H9 (cell line): ENCODE measurements around the gene TSGA10. TPM values are rescaled to one million over a fixed set of nuclear protein-coding genes. Genes with fewer than 3 reads are reported as not detected.

ENCODE experiments used
- DNase-seq: peaks from one replicate; pipeline ENCODE4 v3.0.0-alpha.2; 2017
- H2AFZ ChIP-seq: one replicate; pipeline ENCODE4 v1.6.1; 2013; ENCODE audit warnings: mild to moderate bottlenecking, low read length, control low read depth, moderate library complexity
- H2AK5ac ChIP-seq: 2 replicates; pipeline ENCODE4 v1.6.1; 2013; ENCODE audit warnings: low read length, control low read depth, mixed read lengths; ENCODE audit not compliant: insufficient read length
- H2BK120ac ChIP-seq: one replicate; pipeline ENCODE4 v1.6.1; 2013; ENCODE audit warnings: low read depth, mild to moderate bottlenecking, low read length, control low read depth, inconsistent platforms; ENCODE audit not compliant: poor library complexity, severe bottlenecking
- H2BK12ac ChIP-seq: 2 replicates; pipeline ENCODE4 v1.6.1; 2013; ENCODE audit warnings: low read length, control low read depth, mixed read lengths, low read depth; ENCODE audit not compliant: insufficient read length
- H2BK15ac ChIP-seq: 2 replicates; pipeline ENCODE4 v1.6.1; 2013; ENCODE audit warnings: low read depth, low read length, control low read depth
- H2BK20ac ChIP-seq: one replicate; pipeline ENCODE4 v1.6.1; 2013; ENCODE audit warnings: low read depth, mild to moderate bottlenecking, low read length, control low read depth, inconsistent platforms; ENCODE audit not compliant: poor library complexity, severe bottlenecking
- H2BK5ac ChIP-seq: 2 replicates; pipeline ENCODE4 v1.6.1; 2013; ENCODE audit warnings: low read length, control low read depth, mixed read lengths; ENCODE audit not compliant: insufficient read length
- H3K14ac ChIP-seq: 2 replicates; pipeline ENCODE4 v1.6.1; 2013; ENCODE audit warnings: low read length, control low read depth; ENCODE audit not compliant: insufficient read depth
- H3K18ac ChIP-seq: 2 replicates; pipeline ENCODE4 v1.6.1; 2013; ENCODE audit warnings: low read depth, mild to moderate bottlenecking, mixed read lengths, low read length, control low read depth; ENCODE audit not compliant: insufficient read length
- H3K23ac ChIP-seq: 2 replicates; pipeline ENCODE4 v1.6.1; 2013; ENCODE audit warnings: low read length, control low read depth, mixed read lengths, low read depth; ENCODE audit not compliant: insufficient read length
- H3K23me2 ChIP-seq: 2 replicates; pipeline ENCODE4 v1.6.1; 2013; ENCODE audit warnings: low read depth, mild to moderate bottlenecking, mixed read lengths, low read length, control low read depth; ENCODE audit not compliant: insufficient read length, poor library complexity, severe bottlenecking
- H3K27ac ChIP-seq: 2 replicates; pipeline ENCODE4 v1.5.1; 2013; ENCODE audit warnings: low read length, control low read depth, mixed read lengths, low read depth; ENCODE audit not compliant: insufficient read length
- H3K27me3 ChIP-seq: 2 replicates; pipeline ENCODE4 v1.6.1; 2013; ENCODE audit warnings: low read length, control low read depth, inconsistent platforms; ENCODE audit not compliant: insufficient read depth
- H3K4ac ChIP-seq: 2 replicates; pipeline ENCODE4 v1.6.1; 2013; ENCODE audit warnings: low read depth, mild to moderate bottlenecking, control low read depth, inconsistent platforms, low read length, moderate library complexity
- H3K4me1 ChIP-seq: 2 replicates; pipeline ENCODE4 v1.6.1; 2013; ENCODE audit warnings: low read length, control low read depth, inconsistent platforms; ENCODE audit not compliant: insufficient read depth
- H3K4me2 ChIP-seq: 2 replicates; pipeline ENCODE4 v1.6.1; 2013; ENCODE audit warnings: low read length, control low read depth, mixed read lengths; ENCODE audit not compliant: insufficient read length, insufficient read depth
- H3K56ac ChIP-seq: 2 replicates; pipeline ENCODE4 v1.6.1; 2013; ENCODE audit warnings: low read depth, mild to moderate bottlenecking, mixed read lengths, low read length, control low read depth; ENCODE audit not compliant: insufficient read length
- H3K79me1 ChIP-seq: 2 replicates; pipeline ENCODE4 v1.6.1; 2013; ENCODE audit warnings: low read depth, mild to moderate bottlenecking, moderate library complexity, low read length, control low read depth, inconsistent platforms; ENCODE audit not compliant: insufficient read depth, poor library complexity, severe bottlenecking
- H3K79me2 ChIP-seq: 2 replicates; pipeline ENCODE4 v1.6.1; 2013; ENCODE audit warnings: low read length, control low read depth, inconsistent platforms; ENCODE audit not compliant: insufficient read depth
- H3K9ac ChIP-seq: 2 replicates; pipeline ENCODE4 v1.6.1; 2013; ENCODE audit warnings: low read length, control low read depth, mixed read lengths; ENCODE audit not compliant: insufficient read length; ENCODE audit errors: extremely low read depth
- H3K9me3 ChIP-seq: one replicate; pipeline ENCODE4 v1.6.1; 2013; ENCODE audit warnings: low read depth, low read length, inconsistent platforms; ENCODE audit not compliant: control insufficient read depth
- H3T11ph ChIP-seq: one replicate; pipeline ENCODE4 v1.6.1; 2013; ENCODE audit warnings: mild to moderate bottlenecking, low read length, control low read depth, inconsistent platforms
- H4K20me1 ChIP-seq: one replicate; pipeline ENCODE4 v1.6.1; 2013; ENCODE audit not compliant: control insufficient read depth, insufficient read length, insufficient read depth
- H4K5ac ChIP-seq: 2 replicates; pipeline ENCODE4 v1.6.1; 2013; ENCODE audit warnings: low read depth, mild to moderate bottlenecking, mixed read lengths, low read length, control low read depth; ENCODE audit not compliant: insufficient read length
- H4K8ac ChIP-seq: replicated peaks from 2 replicates; pipeline ENCODE4 v1.6.1; 2013; ENCODE audit warnings: low read length, control low read depth, mixed read lengths, low read depth; ENCODE audit not compliant: insufficient read length
- H4K91ac ChIP-seq: 2 replicates; pipeline ENCODE4 v1.6.1; 2013; ENCODE audit warnings: low read depth, mild to moderate bottlenecking, moderate library complexity, mixed read lengths, low read length, control low read depth; ENCODE audit not compliant: insufficient read length
- H3K27ac Mint-ChIP-seq, 3 experiments: 2 replicates in 2 of 3; 3 replicates in 1 of 3; pipeline ENCODE4 v1.8.0; 2020 to 2021; ENCODE audit warnings: mixed read lengths in 3 of 3, mild to moderate bottlenecking in 1 of 3, moderate library complexity in 1 of 3
- H3K27me3 Mint-ChIP-seq: 2 replicates; pipeline ENCODE4 v1.8.0; 2021; ENCODE audit warnings: low read depth, mild to moderate bottlenecking, moderate library complexity, mixed read lengths
- H3K36me3 Mint-ChIP-seq, 3 experiments: 2 replicates in 2 of 3; 3 replicates in 1 of 3; pipeline ENCODE4 v1.8.0; 2020 to 2021; ENCODE audit warnings: low read depth in 3 of 3, mixed read lengths in 3 of 3; ENCODE audit not compliant: insufficient read depth in 1 of 3
- H3K4me1 Mint-ChIP-seq, 2 experiments: 2 replicates each; pipeline ENCODE4 v1.8.0; 2020; ENCODE audit warnings: mixed read lengths in 2 of 2
- H3K4me3 Mint-ChIP-seq, 2 experiments: 2 replicates in 1 of 2; 3 replicates in 1 of 2; pipeline ENCODE4 v1.8.0; 2020 to 2021; ENCODE audit warnings: mild to moderate bottlenecking in 2 of 2, mixed read lengths in 2 of 2, moderate library complexity in 1 of 2
- H3K9me3 Mint-ChIP-seq, 2 experiments: 2 replicates in 1 of 2; 3 replicates in 1 of 2; pipeline ENCODE4 v1.8.0; 2020; ENCODE audit warnings: mild to moderate bottlenecking in 2 of 2, mixed read lengths in 2 of 2, moderate library complexity in 1 of 2
- CTCF ChIP-seq: fragments of 200-600 bp; sonication (generic); conservative IDR thresholded peaks from 3 replicates; pipeline ENCODE4 v1.8.0; 2021; ENCODE audit warnings: antibody characterized with exemption, mild to moderate bottlenecking
- WGBS: extraction: QIAGEN DNeasy Blood & Tissue Kit; methylation state at CpG from one replicate; pipeline ENCODE4 v1.1.7; 2013; ENCODE audit warnings: missing lambda C conversion rate, low lambda C conversion rate, mixed read lengths; ENCODE audit not compliant: insufficient read length; ENCODE audit errors: extremely low coverage; 5-methylcytosine and 5-hydroxymethylcytosine counted together
- total RNA-seq: library from RNA; stranded (reverse); gene quantifications from 2 replicates; pipeline ENCODE4 v1.2.1, GENCODE V29; 2021

TSGA10 gene
- total RNA-seq, 1 experiment from 2014 or later = 6.3 TPM

GRCh38 chr2:98985905-98986666 lies 168.7 kb downstream of the TSGA10 start:
- Histone ChIP-seq H3K4ac (no peak overlapping the region), H3T11ph (no peak overlapping the region), H3K4me1 (no peaks in the 10 kb centered on the region), H2BK120ac (no peak overlapping the region), H2BK12ac (no peak overlapping the region), H3K23me2 (no peaks in the 10 kb centered on the region), H3K27me3 (no peaks in the 10 kb centered on the region), H3K23ac (no peak overlapping the region), H4K20me1 (no peaks in the 10 kb centered on the region), H2BK5ac (no peak overlapping the region), H3K56ac (no peak overlapping the region), H2AFZ (no peak overlapping the region), H3K14ac (no peak overlapping the region), H3K79me1 (no peaks in the 10 kb centered on the region), H3K9ac (no peak overlapping the region), H2BK15ac (no peak overlapping the region), H4K5ac (no peak overlapping the region), H3K79me2 (no peaks in the 10 kb centered on the region), H2BK20ac (no peak overlapping the region), H3K9me3 (no peaks in the 10 kb centered on the region), H4K91ac (no peak overlapping the region), H4K8ac (no peak overlapping the region), H3K4me2 (no peak overlapping the region), H3K18ac (no peak overlapping the region), H2AK5ac (no peak overlapping the region), H3K27ac (no peak overlapping the region)
- DNase-seq = no peak
- Mint-ChIP-seq H3K27ac (no peak overlapping the region), H3K36me3 (peaks cover 0 to 5% (median 0%) of the 10 kb centered on the region in 3 experiments; a peak in 3 of 7 replicates), H3K9me3 (peaks cover 14 to 22% of the 10 kb centered on the region in 2 experiments), H3K4me1 (no peaks in the 10 kb centered on the region), H3K27me3 (peaks cover 4% of the 10 kb centered on the region), H3K4me3 (no peak overlapping the region)
- TF ChIP-seq CTCF = no peak
- no CpG with 5 or more reads among the region's 2 CpGs for whole genome bisulfite sequencing
